ENCODE measurements around the gene EPB41L1. TPM values are rescaled to one million over a fixed set of nuclear protein-coding genes. Genes with fewer than 3 reads are reported as not detected.

EPB41L1 gene
- total RNA-seq, 1 experiment from 2014 or later: 6.0 TPM

DNA sequence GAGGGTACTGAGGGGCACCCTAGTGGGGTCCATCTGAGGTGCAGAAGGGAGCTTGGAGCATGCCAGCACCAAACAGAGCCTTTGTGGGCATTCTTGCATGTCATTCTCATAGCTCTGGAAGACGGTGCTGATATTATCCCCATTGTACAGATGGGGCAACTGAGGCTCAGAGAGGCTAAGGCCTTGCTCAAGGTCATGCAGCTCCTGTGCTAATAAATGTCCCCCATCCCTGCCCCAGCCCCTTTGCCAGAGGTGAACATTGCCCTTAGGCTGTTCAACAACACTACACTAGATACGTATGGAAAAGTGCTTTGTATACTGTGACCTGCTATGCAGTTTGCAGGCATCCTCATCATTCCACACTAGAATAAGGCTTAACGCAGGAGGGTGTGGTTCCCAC is 5.5 kb upstream of the EPB41L1 start:
- in situ Hi-C loops (cut with HindIII; ENCODE audit: low pct_unique_long_range_greater_than_20kb, low sequenced_read_pairs): no loop called here

DNA sequence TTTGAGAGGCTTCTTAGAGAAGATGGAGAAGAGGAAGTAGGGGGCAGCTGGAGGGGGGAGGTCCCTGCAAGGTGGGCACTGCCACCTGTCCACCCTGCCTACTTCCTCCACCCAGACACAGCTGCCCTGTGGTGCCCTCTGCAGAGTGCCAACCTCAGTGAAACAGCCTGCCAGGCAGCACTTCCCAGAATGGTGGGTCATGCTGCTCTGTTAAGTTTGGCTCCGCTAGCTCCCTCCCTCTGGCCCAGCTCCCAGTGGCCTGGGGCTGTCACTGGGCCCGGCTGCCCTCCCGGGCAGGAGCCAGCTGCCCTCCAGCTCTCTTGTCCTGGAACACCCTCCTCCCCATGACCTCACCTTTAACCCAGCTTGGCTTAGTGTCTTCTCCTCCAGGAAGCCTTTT is 5.1 kb upstream of the EPB41L1 start:
- no peak for DNase-seq (ENCODE audit: low read depth, low spot score)
- in situ Hi-C loops (cut with HindIII; ENCODE audit: low pct_unique_long_range_greater_than_20kb, low sequenced_read_pairs): no loop called here

More for the DNA sequence above, 5.5 kb upstream of the EPB41L1 start:
- DNase-seq (ENCODE audit: low read depth, low spot score): no peak

DNA sequence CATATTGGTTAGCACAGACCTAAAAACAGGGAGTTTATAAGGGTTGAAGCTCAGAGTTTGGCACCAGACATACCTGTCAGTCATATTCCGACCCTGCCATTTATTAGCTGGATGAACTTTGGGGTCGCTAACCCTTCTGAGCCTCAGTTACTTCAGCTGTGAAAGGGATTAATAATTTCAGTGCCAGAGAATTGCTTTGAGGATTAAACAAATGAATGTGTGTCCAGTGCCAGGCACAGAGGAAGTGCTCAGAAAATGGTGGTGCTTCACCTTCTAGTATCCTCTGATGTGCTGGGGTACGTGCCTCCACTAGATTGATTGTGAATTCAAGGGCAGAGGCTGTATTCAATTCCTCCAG is 4.1 kb upstream of the EPB41L1 start:
- in situ Hi-C loops (cut with HindIII; ENCODE audit: low pct_unique_long_range_greater_than_20kb, low sequenced_read_pairs): no loop called here
- DNase-seq (ENCODE audit: low read depth, low spot score): no peak

DNA sequence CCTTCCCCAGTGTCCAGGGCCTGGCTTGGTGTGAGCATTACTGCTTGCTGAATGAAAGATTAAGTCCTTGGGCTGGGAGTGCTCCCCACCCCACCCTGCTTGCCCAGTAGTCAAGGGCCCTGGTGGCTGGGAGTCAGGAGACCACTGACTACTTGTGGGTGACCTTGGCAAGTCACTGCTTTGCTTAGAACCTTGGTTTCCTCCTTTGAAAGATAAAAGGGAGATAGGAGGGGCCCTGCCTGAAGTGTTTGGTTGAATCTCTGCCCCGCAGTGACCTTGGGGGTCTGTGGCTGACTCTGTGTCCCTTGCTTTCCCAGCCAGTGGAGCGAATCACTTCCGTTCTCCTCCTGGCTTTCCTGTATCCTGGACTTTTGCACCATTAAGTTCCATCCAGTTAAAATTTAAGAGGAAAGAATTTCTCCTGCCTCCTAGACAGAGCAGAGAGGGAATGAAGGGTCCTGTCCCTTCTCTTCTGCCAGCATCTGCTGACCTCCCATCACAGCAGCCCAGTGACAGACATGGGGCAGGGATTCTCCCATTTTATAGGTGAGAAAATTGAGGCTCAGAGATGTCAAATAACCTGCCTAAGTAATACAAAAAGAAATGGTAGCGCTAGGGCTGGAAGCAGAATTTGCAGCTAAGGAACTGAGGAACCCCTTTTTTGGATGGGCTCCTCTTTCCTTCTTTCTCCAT is 3.5 kb upstream of the EPB41L1 start:
- in situ Hi-C loops (cut with HindIII; ENCODE audit: low pct_unique_long_range_greater_than_20kb, low sequenced_read_pairs): no loop called here

DNA sequence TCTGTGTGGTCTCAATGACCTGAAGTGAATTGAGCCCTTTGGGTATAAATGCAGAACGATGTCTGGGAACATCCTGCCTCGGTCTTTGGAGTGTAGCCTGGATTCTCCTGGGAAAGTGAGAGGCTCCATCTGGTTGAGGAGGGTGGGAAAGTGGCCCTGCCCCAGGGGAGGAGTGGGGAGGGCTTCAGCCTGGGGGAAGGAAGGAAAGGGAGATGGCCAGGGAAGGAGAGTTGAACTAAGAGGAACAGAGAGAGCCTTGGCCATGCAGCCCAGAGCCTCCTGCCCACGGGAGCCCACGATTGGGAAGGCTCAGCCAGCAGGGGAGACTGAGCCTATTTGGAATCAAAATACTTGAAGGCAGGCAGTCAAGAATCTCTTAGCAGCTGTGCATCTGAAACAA is 2.3 kb upstream of the EPB41L1 start:
- in situ Hi-C loops (cut with HindIII; ENCODE audit: low pct_unique_long_range_greater_than_20kb, low sequenced_read_pairs): no loop called here
- DNase-seq (ENCODE audit: low read depth, low spot score): no peak

More for the DNA sequence above, 3.5 kb upstream of the EPB41L1 start:
- DNase-seq (ENCODE audit: low read depth, low spot score): no peak

DNA sequence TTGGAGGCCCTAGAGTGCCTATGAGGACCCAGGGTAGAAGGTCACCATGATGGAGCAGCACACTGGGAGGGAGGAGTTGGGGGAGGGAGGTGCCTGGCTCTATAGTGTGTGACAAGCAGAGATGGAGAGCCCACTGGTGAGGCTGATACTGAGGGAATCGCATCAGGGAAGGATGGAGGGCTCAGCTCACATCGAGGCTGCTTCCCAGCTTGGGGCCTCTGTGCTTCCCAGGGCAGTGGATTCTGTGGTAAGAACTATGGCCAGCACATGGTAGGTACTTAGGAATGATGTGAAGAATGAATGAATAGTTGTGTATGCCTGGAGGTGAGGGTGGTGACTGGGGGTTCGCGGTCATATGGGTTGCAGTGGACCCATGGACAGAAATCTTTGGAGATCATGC is 1.3 kb upstream of the EPB41L1 start:
- no peak for DNase-seq (ENCODE audit: low read depth, low spot score)
- in situ Hi-C loops (cut with HindIII; ENCODE audit: low pct_unique_long_range_greater_than_20kb, low sequenced_read_pairs): no loop called here

DNA sequence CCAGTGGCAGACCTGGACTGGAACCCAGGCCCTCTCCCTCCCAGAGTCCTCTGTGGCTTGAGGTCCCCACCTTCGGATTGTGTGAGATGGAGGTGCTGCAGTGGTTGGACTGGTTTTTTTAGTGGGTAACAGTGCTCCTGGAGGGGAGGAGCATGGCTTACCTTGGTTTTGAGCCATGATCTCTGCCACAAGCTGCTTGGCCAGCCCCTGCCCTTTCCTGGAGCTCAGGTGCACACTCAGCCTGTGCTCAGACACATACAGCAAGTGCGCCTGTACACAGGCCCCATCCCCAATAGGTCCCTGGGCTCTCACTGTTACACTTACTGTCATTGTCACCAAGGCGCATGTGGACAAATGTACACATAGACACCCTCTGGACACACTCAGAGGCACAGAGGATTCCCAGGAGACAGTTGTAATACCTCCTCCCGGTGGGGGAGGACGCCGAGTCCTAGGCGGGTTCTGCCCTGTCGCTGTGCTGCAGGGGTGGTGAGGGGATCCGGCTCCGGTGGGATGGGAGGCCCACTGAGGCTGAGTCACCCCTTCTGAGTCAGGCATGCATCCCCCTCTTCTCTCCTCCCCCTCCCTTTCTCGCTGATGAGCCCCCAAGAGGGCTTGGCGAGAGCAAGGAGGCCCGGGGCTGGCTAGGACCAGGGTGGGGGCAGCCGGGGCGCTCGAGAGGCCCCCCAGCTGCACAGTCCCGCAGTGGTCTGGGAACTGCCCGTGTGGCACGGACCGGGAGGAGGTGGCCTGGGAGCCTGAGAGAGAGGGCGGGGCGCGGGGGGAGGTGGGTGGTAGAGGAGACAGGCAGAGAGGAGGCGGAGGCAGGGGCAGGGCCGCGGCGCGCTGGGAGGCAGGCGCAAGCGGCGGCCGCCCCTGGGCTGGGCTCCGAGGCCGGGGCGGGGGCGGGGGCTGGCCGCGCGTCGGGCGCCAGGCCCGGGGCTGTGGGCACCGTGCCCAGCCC is 522 bp upstream of the EPB41L1 start:
- peak; percentile 73 for DNase-seq (ENCODE audit: low read depth, low spot score)
- in situ Hi-C loops (cut with HindIII; ENCODE audit: low pct_unique_long_range_greater_than_20kb, low sequenced_read_pairs): no loop called here

DNA sequence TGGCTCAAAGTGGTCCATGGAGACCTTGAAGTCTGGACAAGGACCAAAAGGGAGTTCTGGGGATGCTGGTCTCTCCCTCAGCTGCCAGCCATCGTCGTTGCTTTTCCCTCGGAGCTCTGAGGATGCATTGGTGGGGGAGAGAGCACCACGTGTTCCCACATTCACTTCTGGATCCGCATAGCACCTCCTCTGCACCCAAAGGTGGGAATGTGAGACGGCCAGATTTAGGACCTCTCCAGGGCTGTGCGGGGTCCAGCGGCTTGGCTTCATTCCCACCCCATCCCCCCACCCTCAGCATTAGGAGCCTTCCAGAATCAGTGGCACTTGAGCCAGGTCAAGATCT is 1.1 kb downstream of the EPB41L1 start:
- in situ Hi-C loops (cut with HindIII; ENCODE audit: low pct_unique_long_range_greater_than_20kb, low sequenced_read_pairs): no loop called here
- DNase-seq (ENCODE audit: low read depth, low spot score): no peak

DNA sequence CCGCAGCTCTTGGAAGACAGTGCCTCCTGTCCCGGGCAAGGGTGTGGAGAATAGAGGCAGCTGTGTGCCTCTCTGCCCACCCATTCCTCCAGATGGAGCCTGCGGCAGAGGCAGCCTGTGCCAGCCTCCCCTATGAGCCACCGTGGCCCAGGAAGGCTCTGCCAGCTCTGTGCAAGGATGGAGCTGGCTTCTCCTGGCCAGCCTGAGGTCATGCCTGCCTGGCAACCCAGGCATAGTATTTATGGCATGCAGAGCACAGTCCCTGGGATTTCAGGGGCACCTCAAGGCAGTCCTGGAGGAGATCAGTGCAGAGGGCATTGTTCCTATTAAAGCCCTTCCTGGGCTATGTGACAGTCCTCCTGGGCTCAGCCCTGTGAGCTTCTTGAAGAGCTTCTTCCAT is 1.5 kb downstream of the EPB41L1 start:
- in situ Hi-C loops (cut with HindIII; ENCODE audit: low pct_unique_long_range_greater_than_20kb, low sequenced_read_pairs): no loop called here
- no peak for DNase-seq (ENCODE audit: low read depth, low spot score)

DNA sequence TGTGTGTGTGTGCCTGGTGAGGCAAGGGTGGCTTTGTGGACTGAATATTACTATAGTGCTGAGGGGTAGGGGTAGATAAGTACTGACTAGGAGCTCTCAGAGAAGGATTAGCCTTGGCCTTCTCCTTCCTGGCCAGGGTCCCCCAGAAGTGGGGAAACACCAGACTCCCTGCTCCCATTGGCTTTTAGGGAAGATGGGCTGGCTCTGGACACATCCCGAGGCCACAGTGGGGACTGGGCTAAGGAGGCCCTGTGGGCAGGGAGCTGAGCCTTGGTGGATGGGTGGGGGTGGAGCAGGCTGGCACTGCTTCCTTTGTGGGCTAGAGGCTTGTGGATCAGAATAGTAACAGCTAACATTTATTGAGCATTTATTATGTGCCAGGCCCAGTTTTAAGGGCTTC is 3.1 kb downstream of the EPB41L1 start:
- in situ Hi-C loops (cut with HindIII; ENCODE audit: low pct_unique_long_range_greater_than_20kb, low sequenced_read_pairs): no loop called here
- no peak for DNase-seq (ENCODE audit: low read depth, low spot score)

DNA sequence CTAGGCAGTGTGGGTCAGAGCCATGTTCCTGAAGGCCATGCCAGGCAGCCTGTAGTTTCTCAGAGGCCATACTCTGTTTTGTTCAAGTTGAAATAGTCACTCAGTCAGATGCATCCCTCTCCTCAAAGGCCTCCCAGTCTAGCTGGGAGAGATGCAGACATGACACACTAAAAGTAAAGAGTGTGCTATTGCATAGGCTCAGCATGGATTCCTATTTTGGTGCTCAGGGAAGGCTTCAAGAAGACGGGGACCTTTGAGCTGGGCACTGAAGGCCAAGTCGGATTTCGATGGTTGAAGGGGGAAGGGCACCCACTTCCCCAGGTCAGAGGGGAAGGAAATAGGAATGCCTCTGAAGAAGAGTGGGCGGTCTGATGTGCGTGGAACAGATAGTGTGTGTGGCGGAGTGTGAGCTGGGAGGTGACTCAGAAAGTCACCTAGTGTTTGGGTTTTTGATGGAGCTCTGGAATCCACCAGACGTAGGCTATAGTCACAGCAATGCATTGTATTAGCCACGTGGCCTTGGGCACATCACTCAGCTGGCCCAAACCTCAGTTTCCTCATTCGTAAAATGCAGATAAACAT is 3.7 kb downstream of the EPB41L1 start:
- in situ Hi-C loops (cut with HindIII; ENCODE audit: low pct_unique_long_range_greater_than_20kb, low sequenced_read_pairs): no loop called here
- no peak for DNase-seq (ENCODE audit: low read depth, low spot score)

DNA sequence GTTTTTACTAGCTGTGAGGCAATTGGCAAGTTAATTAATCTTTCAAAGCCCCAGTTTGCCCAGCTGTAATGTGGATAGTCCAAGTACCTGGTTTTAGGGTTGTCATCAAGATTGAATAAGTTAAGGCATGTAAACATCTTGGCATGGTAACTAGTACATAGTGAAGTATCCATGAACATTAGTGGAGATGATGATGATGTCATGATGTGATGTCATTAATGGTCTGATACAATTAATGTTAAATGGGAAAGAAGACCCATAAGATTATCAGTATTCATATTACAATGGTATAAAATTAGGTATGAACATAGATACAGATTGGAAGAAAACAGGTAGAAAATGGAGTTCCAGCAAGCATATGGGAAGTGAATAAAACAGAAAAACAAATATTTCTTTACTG is 5.3 kb downstream of the EPB41L1 start:
- in situ Hi-C loops (cut with HindIII; ENCODE audit: low pct_unique_long_range_greater_than_20kb, low sequenced_read_pairs): no loop called here
- DNase-seq (ENCODE audit: low read depth, low spot score): no peak

DNA sequence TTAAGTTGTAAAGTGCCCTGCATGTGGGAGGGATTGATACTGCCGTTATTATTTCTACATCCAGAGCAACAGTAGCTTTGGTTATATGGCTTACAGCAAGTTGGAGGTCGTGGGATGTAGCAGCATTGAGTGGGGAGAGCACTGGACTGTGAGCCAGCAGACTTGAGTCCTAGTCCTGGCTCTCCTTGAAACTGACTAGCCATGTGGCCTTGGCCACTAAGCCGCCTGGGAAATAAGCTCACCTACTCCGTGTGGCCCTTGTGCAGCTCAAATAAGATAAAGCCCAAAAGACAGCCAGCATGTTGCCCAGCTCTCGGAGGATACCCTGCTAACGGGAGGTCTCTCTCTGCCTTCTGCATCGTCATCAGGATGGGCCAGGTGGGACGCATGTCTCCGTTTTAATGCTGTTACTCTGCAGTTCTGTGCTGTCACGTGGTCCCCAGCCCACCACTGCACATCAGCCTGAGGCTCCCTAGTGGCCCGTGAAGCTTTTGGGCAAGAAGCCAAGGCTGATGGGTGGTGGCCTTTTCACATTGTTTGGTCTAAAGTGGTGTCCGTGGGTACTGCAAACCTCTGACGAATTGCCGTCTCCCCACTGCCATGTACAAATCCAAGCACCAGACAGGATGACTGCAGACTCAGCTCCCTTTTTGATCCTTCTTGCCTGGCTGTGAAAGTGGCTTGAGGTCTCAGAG is 7.9 kb downstream of the EPB41L1 start:
- in situ Hi-C loops (cut with HindIII; ENCODE audit: low pct_unique_long_range_greater_than_20kb, low sequenced_read_pairs): no loop called here
- no peak for DNase-seq (ENCODE audit: low read depth, low spot score)

DNA sequence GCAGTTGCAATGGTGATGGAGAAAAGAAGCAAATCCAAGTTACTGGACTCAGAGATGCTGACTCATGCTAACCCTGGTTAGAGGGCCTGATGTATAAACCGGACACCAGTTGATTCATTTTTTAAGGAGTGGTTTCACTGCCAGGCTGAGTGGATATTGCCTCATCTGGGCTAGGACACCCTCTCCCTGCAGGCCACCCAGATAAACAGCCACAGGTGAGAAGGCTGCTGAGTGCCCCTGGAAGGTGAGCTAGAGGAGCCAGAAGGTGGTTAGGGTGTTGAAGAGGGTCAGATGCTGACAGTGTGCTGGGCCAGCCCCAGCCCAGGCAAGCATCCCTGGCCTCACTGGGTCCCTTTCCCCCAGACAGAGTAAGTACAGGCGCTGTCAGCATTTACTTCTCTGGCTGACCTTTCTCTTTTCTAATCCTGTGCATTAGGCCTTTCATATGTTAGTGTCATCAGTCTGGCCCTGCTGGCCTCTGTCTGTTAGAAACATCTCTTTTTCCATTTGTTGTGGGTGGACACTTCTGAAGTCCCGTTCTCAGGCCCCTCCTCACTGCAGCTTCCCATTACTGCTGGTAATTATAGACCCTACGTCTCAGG is 13.5 kb downstream of the EPB41L1 start:
- in situ Hi-C loops (cut with HindIII; ENCODE audit: low pct_unique_long_range_greater_than_20kb, low sequenced_read_pairs): no loop called here
- DNase-seq (ENCODE audit: low read depth, low spot score): no peak

DNA sequence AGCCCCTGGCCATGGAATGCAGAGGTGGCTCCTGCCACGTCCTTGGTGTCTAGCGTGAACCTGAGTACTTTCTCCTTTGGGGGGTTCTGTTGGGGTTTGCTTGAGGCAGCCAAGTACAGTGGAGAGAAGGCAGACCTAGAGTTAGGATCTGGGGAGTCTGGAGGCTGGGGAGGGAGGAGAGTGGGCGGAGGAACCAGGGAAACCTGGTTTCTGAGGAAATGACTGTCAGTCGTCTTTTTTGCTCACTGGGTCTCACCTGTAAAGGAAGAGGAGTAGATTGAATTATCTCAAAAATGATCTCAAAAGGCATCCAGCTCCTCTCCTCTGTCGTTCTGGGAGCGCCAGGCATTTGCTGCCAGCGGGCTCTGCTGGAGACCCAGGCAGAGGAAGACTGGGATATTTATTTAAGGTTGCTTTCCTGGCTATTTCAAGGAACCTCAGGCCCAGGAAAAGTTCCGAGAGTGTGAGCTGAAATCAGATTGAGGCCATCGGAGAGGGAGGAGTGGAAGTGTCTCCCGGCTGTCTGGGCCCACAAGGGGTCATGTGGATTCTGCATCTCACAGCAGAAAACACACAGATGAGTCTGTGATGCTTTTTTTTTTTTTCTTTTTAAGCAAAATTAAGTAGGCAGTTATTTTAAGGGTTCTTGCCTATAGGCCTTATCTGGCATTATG is 16.1 kb downstream of the EPB41L1 start:
- no peak for DNase-seq (ENCODE audit: low read depth, low spot score)
- in situ Hi-C loops (cut with HindIII; ENCODE audit: low pct_unique_long_range_greater_than_20kb, low sequenced_read_pairs): no loop called here

DNA sequence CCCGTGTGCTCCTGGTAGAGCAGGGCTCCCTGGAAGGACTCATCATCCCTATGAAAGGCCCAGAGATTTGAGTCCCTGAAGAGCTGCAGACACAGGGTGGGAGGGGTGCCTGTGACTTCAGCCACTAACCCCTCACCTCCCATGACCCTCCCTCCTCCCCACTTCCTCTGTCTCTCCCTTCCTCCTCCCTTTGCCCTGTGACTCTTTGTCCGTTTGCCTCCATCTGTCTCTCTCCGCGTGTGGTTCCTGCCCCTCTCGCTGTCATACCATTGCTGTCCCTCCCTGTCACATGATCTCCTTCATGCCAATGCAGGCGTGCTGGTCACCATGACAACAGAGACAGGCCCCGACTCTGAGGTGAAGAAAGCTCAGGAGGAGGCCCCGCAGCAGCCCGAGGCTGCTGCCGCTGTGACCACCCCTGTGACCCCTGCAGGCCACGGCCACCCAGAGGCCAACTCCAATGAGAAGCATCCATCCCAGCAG is 19.0 kb downstream of the EPB41L1 start:
- in situ Hi-C loops (cut with HindIII; ENCODE audit: low pct_unique_long_range_greater_than_20kb, low sequenced_read_pairs): no loop called here
- no peak for DNase-seq (ENCODE audit: low read depth, low spot score)

DNA sequence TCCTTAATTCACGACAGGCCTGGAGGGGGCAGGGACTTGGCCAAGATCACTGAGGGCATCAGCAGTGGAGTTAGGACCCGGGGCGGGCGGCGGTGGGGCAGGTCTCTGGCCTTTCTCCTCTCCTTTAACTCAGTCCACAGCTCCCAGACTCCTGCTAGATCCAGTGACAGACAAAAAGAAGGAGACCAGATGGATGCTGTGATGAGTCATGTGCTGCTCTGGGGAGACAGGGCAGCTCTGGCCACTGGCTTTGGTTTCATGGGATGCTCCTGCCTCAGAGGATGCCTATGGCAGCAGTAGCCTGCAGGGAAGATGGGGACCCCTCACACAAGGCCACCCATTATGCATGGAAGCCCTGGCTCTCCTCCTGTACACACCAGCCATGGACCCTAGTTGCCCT is 20.5 kb downstream of the EPB41L1 start:
- in situ Hi-C loops (cut with HindIII; ENCODE audit: low pct_unique_long_range_greater_than_20kb, low sequenced_read_pairs): no loop called here
- no peak for DNase-seq (ENCODE audit: low read depth, low spot score)
